ENCODE data around the gene TLE2.

Gene TLE2

GRCh38 chr19:2988568-2988967 lies 40.5 kb downstream of the TLE2 start:
- in situ Hi-C loops (cut with MboI; ENCODE audit: low sequenced_read_pairs), result no loop called here

GRCh38 chr19:2987797-2988196 lies 41.3 kb downstream of the TLE2 start:
- in situ Hi-C loops (cut with MboI; ENCODE audit: low sequenced_read_pairs), result no loop called here

DNA sequence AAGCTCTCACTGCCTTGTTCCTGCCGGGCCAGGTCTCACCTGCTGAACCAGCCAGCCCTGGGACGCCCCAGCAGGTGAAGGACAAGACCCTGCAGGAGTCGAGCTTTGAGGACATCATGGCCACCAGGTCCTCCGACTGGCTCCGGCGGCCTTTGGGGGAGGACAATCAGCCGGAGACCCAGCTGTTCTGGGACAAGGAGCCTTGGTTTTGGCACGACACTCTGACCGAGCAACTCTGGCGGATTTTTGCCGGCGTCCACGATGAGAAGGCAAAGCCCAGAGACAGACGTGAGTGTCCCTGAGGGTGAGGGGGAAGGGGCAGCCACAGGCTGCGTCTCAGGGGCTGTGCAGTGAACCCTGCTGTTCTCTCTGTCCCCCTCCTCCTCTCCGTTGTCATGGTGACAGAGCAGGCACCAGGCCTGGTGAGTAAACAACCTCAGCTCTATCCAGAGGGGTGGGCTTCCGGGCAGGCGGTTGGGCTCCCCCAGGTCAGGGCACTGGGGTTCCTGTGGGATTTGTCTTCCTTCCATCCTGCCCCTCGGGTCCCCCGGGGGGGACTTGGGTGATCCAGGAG lies 42.0 kb downstream of the TLE2 start:
- in situ Hi-C loops (cut with MboI; ENCODE audit: low sequenced_read_pairs), result no loop called here

GRCh38 chr19:2984215-2984528 lies 44.9 kb downstream of the TLE2 start:
- in situ Hi-C loops (cut with MboI; ENCODE audit: low sequenced_read_pairs), result no loop called here

DNA sequence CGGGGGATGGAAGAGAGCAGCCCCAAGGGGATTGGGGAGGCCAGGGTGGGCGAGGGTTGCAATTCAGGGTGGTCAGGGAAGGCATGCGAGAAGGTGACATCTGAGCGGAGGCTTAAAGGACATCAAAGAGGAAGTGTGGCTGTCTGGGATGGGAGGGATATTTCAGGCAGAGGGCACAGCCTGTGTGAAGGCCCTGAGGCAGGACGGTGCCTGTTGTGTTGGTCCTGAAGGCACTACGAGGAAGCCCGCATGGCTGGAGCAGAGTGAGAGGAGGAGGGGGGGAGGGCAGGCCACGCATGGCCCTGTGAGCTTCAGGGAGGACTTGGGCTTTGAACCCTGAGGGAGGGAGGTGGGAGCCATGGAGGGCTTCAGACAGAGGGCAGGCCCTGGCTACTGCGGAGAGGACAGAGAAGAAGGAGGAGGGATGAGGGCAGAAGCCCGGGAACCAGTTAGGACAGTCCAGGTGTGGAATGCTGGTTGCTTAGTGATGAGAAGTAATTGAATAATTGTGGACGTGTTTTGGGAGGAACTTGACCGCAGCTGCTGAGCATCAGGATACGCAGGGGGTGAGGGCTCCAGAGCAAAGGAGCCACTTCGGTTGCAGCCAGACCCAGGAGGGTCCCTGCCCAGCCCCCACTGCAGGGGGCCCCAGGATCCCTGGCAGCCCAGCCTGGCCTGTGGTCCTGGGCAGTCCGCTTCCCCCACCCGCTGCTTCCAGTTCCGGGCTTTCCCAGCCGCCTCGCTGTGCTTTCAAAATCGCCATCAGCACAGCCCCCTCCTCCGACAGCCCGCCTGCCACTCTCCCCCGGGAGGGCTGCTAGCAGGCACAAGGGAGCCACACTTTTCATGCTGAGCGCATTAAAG lies 45.5 kb downstream of the TLE2 start:
- in situ Hi-C loops (cut with MboI; ENCODE audit: low sequenced_read_pairs), result no loop called here

DNA sequence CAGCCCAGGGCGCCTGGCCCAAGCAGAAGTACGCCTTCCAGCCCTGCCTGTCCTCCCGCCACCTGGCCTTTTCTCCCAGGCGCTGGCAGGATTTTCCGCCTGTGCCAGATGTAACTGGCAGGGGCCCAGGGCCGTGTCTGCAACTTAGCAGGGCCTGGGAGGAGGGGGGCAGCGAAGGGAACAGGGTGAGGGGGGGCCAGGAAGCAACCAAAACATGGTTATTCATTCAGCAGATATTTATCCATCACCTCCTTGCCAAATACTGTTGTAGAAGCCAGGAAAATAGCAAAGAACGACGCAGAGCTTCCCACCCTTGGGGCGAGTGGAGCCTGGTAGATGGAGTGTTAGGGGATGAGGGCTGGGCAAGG lies 46.1 kb downstream of the TLE2 start:
- in situ Hi-C loops (cut with MboI; ENCODE audit: low sequenced_read_pairs), result no loop called here

- in situ Hi-C loops (cut with MboI; ENCODE audit: low sequenced_read_pairs), result no loop called here
Observed at GRCh38 chr19:2982561-2982960, 46.5 kb downstream of the TLE2 start.

GRCh38 chr19:2981898-2982297 lies 47.2 kb downstream of the TLE2 start:
- in situ Hi-C loops (cut with MboI; ENCODE audit: low sequenced_read_pairs), result no loop called here

DNA sequence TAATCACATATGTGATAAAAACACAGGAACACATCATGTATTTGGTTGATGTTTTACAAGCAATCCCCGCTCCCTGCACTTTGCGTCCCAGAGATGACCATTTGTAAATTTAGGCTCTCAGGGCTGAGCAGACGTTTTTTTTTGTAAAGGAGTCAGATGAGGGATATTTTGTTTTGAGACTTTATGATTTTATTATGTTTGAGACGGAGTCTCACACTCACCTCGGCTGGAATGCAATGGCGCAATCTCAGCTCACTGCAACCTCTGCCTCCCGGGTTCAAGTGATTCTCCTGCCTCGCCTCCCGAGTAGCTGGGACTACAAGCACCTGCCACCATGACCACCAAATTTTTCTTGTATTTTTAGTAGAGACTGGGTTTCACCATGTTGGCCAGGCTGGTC lies 50.3 kb downstream of the TLE2 start:
- in situ Hi-C loops (cut with MboI; ENCODE audit: low sequenced_read_pairs), result no loop called here

- in situ Hi-C loops (cut with MboI; ENCODE audit: low sequenced_read_pairs), result no loop called here
Observed at GRCh38 chr19:2978166-2978767, 50.8 kb downstream of the TLE2 start.

DNA sequence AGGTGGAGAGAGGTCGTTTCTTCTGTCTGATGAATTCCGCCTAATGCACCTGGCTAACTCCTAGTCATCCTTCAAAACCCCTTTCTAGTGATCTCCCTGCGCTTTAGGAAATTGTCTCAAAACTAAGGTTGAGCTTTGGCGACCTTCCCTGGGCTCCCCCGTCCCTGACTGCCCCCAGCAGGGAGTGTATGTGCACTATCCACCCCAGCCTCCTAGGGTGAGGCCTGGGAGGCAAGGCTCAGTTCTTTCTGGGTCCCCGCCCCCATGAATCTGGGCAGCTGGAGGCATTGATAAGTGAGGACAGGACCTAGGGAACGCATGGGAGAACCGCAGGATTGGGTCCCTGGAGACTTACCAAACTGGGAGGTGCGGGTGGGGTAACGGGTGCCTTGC lies 51.3 kb downstream of the TLE2 start:
- in situ Hi-C loops (cut with MboI; ENCODE audit: low sequenced_read_pairs), result no loop called here

DNA sequence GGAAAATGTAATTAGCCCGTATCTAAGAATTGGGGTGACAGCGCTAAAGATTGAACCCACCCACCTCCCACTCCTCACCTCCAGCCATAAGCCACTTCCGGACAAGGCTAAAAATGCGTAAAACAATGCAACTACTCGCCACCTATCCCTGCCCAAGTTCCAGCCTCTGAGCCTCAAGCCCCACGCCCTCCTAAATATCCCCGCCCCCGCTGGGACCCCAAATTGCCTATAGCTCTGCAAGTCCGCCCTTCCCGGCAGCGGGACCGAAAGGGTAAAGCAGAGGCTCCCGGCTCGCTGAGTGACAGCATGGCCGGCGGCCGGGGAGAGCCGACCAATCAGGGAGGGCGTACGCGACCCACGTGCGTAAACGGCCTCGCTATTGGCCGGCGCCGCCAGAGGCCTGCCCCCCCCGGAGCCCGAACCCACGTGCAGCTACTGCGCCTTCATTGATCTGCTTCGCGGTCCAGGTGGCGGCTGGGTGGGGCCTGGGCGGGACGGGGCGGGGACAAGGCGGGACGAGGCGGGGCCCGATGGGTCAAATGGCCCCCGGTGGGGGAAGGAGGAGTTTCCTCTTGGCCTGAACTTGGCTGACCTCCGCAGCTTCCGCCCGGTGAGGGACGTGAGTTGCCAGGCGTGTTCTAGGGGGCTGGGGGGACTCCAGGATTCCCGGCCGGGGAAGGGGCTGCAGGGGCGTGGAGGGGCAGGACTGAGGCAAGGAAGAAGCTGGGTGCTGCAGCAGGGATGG lies 51.9 kb downstream of the TLE2 start, which contains the start of gene TLE6:
Gene TLE6 (plus strand): TSS at position 564 of the 745 bp plus-strand sequence. CDS start 670 bp downstream, outside the sequence.
- in situ Hi-C loops (cut with MboI; ENCODE audit: low sequenced_read_pairs), result no loop called here

DNA sequence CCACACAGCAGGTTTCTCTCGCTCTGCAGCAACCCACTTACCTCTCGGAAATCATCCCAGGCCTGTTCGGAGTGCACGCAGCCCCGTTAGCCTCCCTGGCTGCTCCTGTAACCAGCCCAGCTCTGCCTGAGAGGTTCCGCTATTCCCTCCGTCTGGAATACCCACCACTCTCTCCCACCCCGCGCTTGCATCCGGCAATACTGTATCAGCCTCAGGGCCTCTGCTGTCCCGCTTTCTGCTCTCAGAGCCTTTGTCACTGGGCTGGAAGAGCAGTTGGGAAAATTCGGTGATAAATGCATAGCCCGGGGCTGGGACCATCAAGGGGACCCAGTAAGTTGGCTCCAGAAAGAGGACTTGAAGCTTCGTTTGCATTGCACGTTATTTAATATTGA lies 52.5 kb downstream of the TLE2 start:
- in situ Hi-C loops (cut with MboI; ENCODE audit: low sequenced_read_pairs), result no loop called here

DNA sequence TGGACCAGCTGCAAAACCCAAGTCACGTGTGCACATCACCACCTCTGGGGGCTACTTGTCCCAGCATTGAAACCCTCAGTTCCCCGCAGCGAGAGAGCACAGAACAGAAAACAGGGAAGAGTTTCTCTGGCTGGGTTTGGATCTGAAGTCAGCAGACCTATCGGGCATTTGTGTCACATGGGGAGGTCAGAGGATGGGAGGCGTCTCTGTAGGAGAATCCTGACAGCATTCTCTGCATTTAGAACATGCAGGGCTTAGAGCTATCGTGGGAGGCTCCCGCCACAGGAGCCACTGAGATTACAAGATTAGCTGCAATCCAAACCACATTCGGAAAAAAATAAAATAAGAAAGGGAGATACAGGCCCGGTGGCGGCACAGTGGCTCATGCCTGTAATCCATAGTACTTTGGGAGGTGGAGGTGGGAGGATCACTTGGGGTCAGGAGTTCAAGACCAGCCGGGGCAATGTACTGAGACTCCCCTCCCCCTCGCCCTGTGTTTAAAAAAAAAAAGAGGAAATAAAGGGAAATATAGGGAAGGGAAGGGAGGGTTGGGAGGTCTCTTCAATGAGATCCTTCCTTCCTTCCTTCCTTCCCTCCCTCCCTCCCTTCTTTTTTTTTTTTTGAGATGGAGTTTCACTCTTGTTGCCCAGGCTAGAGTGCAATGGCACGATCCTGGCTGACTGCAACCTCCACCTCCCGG lies 54.6 kb downstream of the TLE2 start:
- in situ Hi-C loops (cut with MboI; ENCODE audit: low sequenced_read_pairs), result no loop called here

GRCh38 chr19:2973229-2973628 lies 55.9 kb downstream of the TLE2 start:
- in situ Hi-C loops (cut with MboI; ENCODE audit: low sequenced_read_pairs), result no loop called here

GRCh38 chr19:2970201-2970835 lies 58.8 kb downstream of the TLE2 start:
- in situ Hi-C loops (cut with MboI; ENCODE audit: low sequenced_read_pairs), result no loop called here

DNA sequence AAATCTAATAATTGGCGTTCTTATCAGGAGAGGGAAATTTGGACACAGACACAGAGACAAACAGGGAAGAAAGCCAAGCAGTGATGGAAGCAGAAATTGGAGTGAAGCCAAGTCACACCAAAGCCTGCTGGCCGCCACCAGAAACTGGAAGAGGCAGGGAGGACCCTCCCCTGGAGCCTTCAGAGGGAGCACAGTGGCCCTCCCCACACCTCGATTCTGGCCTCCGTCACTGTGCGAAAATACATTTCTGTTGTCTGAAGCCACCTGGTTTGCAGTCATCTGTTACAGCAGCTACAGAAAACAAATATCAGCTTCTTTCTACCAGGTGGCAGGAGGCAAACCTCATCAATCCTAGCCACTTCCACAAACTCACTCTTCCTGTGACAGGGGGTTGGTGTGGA lies 60.0 kb downstream of the TLE2 start:
- in situ Hi-C loops (cut with MboI; ENCODE audit: low sequenced_read_pairs), result loop anchor here (10.0 kb wide), 1 partner anchor 136 kb away; no protein-coding TSS in a partner anchor

DNA sequence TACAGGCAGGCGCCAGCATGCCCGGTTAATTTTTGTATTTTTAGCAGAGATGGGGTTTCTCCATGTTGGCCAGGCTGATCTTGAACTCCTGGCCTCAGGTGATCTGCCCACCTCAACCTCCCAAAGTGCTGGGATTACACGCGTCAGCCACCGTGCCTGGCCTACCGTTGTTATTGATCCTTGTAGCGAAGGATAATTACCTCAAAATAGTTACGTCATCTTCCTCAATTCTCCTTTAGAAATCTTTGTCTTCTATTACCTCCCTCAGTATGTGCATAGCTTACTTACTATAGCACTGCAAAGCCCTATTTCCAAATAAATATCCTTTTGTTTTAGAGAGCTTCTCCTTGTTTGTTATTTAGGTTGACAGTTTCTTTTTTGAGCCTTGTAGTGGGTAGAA lies 61.1 kb downstream of the TLE2 start:
- in situ Hi-C loops (cut with MboI; ENCODE audit: low sequenced_read_pairs), result loop anchor here (10.0 kb wide), 1 partner anchor 137 kb away; no protein-coding TSS in a partner anchor

DNA sequence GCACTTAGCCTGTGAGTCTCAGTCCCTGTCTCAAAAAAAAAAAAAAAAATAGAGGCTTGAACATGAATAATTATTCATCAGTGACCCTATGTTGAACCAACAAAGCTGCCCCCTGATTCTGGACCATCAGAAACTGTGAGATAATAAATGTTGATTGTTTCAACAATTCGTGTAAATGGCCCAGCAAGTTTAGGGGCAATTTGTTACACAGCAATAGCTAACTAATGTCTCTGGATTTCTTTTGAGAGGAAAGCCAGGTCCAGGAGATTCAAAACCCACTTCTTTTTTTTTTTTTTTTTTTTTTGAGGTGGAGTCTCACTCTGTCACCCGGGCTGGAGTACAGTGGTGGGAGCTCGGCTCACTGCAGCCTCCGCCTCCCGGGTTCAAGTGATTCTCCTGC lies 64.2 kb downstream of the TLE2 start:
- in situ Hi-C loops (cut with MboI; ENCODE audit: low sequenced_read_pairs), result loop anchor here (10.0 kb wide), 1 partner anchor 140 kb away; no protein-coding TSS in a partner anchor

DNA sequence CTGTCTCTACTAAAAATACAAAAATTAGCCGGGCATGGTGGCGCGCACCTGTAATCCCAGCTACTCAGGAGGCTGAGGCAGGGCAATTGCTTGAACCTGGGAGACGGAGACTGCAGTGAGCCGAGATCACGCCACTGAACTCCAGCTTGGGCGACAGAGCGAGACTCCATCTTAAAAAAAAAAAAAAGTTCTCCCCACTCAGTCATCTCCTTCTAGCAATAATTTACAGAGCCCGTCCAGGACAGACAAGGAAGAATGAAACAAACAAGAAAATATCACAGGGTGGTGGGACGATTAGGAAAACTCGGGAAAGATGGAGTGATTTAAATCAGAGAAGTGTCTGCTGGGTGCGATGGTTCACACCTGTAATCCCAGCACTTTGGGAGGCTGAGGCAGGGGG lies 65.4 kb downstream of the TLE2 start:
- in situ Hi-C loops (cut with MboI; ENCODE audit: low sequenced_read_pairs), result loop anchor here (10.0 kb wide), 1 partner anchor 141 kb away; no protein-coding TSS in a partner anchor

All from HL-60/S4 treated with phorbol 12-myristate 13-acetate at 8.2 ng/mL for 4 days and 3 days (cell line).